NCI-H1048 (cell line): ENCODE measurements around the gene CDC37L1.

Source experiments
- DNase-seq: peaks from one replicate; lab custom pipeline; 2025; lab: John Stamatoyannopoulos, UW

Gene CDC37L1

DNA sequence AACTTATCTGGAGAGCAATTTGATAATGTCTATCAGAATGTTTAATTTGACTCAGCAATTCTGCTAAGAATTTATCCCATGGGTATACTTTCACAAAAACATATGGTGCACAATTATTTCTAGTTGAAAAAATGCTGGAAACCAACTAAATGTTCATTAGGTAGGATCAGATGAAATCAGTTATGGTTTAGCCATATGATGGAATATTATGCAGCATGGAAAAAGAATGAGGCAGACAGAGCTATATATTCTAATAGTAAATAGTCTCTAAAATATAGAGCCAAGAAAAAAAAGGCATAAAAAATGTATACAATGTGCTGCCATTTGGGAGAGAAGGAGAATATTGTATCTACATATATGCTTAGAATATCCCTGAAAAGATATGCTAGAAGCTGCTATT, 9.5 kb upstream of the CDC37L1 start:
- DNase-seq, result no peak

DNA sequence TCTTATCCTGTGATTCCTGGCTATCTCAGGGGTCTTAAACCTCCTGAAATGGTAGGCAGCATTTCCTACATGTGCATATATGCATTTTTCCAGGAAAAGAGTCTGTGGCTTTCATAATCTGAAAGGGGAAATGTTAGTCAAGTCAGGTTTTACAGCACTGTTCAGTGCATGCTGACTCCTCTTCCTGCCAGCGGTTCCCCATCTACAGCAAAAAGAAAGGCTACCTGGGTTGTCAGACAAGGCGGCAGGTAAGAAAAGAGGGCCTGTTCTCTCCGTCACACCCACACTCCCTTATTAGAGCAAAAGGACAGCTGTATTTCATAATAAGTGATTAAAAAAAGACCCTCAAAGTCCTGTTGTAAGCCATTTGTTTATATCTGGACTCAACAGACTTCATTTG, 8.8 kb upstream of the CDC37L1 start:
- no peak for DNase-seq

DNA sequence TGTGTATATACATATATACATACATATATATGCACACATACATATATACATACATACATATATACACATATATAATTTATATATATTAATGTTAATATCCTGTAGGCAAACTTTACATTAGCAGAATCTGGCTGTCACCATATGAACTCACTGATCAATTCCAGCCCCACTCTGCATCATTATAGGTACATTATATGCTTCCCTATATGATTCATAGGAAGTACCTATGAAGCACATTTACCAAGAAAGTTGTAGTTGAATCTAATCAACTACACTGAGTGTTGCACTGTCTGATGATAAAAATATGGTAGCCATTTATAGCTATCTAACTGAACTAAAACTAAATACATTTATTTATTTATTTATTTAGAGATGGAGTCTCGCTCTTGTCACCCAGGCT, 7.6 kb upstream of the CDC37L1 start:
- DNase-seq, result no peak

DNA sequence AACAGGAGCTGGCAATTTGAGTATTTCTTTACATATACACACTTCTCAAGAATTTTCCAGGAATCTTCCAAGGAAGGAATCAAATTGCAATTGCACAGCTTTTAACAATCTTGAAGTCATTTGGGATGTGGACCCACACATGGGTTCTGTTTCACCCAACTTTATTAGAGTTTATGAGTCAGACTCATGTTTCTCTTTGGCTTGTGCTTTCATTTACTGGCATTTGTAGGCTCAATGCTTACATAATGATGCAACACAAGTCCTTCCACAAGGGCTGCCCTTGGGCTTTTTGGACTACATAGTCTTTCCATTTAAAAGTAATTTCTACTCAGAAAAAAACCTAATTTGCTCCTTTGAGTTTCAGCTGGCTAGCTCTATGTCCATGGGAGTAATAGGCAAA, 4.6 kb upstream of the CDC37L1 start:
- no peak for DNase-seq

DNA sequence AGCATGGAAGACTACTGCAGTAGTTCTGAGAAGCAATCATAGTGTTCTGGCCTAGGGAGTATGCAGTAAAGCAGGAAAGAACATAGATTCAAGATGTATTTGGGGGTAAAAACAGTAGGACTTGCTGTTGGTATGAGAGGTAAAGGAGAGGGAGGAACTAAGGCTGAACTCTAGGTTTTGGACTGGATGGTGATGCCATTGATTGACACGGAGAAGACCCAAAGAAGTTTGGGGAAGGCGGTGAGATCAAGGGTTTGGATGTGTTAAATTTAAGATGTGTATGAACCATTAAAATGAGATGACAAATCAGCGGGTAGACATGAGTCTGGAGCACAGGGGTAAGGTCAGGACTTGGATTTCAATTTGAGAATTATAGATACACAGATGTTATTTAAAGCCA, 2.0 kb upstream of the CDC37L1 start:
- no peak for DNase-seq

DNA sequence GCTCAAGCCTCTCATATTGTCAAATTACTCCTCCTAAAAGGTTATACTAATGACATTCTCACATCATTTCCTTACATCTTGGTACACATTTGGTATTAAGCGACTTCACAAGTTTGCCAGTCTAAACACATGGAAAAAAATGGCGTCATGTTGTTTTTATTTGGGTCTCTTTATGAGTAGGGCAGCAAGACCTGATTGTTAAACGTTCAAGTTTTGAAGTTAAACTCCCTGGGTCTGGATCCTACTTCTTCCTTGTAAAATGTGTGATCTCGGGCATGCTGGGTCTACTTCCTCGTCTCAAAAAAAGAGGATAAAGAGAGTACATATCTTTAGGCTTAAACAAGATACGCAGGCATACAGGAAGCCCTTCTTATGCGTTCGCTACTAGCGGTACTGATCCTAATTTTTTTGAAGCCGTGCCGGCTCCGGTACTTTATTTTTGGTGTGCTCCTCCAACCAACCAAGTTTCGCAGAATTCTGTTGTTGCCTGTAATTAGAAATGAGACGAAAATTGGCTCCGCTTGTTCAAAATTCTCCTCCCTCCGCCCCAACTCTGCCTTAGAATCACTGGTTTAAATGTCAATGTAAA, 596 bp upstream of the CDC37L1 start:
- no peak for DNase-seq

DNA sequence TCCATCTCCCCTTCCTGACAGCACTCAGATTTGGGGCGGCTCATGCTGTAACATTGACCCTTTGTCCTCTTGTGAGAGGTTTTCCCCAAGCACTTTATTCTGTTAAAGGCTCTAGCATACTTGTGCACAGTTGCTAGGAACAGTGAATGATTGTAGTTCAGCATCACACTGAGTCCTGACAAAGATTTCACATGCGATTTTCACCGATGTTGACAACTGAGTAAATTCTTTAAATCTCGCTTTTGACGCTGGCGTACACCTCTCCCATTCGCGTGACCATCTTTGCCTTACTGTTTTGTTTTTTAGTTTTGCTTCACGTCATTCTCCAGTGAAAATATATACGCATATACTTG, 780 bp downstream of the CDC37L1 start:
- DNase-seq, result no peak

DNA sequence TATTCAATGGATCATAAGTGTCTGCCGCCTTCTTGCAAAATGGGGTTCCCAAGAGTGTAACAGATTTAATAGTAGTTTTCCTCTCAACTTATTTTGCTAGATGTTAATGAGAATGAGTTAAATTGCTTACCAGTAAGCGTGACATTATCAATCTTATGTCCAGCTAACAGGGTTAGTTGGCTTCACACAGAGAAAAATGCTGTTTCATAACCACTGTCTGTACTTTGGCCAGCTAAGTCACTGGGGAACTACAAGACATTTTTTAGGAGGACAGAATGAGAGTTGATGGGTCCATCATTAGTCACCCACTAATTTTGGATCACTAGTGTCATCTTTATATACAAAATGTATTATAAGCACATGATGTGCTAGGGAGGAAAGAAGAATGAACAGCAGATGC, 1.4 kb downstream of the CDC37L1 start:
- DNase-seq, result no peak

DNA sequence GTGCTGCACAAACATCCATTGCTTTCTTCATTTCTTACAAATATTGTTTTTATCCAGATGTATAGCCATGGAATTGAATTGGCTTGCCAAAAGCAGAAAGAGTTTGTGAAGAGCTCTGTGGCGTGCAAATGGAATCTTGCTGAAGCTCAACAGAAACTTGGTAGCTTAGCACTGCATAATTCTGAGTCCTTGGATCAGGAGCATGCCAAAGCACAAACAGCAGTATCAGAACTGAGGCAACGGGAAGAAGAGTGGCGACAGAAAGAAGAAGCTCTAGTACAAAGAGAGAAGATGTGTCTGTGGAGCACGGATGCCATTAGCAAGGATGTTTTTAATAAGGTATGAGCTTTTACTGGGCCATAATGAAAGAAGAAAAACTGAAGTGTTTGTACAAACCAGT, 5.5 kb downstream of the CDC37L1 start:
- DNase-seq, result no peak

DNA sequence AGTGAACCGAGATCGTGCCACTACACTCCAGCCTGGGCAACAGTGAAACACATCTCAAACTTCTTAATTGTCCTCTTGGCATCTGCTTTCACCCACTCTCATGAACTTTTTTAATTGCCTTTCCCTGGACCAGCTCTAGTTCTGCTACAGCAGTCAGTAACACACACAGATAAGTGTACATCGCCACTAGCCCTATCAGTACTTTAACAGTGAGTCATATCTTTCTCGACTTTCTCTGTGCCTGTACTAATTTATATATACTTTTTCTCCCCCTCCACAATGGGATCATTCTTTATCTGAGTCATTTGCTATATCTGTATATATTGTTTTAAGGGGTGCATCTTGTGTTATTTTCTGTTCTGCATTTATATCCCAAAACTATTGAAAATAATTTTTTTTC, 6.7 kb downstream of the CDC37L1 start:
- no peak for DNase-seq

DNA sequence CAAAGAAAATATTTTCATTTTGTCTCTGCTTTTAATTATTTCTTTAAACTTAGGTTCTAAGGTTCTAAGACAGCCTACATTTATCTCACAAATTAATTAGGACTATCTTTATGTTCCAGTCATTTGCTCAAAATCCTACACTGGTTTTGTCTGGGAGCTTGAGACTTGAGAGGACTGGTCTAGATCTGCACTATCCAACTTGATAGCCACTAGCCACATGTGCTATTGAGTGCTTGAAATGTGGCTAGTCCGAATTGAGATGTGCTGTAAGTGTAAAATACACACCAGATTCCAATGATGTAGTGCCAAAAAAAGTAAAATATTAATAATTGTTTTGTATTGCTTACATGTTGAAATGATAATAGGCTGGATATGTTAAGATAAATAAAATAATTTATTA, 7.2 kb downstream of the CDC37L1 start:
- no peak for DNase-seq

DNA sequence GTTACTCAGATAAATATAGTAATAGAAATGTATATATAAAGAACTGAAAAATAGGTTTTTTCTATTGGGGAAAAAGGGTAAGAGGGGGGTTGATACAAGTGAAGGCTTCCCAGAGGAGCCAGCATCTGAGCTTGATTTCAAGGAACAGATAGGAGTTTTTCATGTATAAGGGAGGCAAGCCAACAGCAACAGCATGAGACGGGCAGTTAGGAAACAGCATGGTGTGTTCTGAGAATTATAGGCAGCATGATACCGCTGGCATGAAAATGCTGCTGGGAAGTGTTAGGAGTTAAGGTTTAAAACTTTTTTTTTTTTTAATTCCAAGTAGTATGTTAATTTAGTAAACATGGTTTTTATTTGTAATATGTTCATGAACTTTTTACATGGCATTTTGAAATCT, 9.7 kb downstream of the CDC37L1 start:
- DNase-seq, result no peak

DNA sequence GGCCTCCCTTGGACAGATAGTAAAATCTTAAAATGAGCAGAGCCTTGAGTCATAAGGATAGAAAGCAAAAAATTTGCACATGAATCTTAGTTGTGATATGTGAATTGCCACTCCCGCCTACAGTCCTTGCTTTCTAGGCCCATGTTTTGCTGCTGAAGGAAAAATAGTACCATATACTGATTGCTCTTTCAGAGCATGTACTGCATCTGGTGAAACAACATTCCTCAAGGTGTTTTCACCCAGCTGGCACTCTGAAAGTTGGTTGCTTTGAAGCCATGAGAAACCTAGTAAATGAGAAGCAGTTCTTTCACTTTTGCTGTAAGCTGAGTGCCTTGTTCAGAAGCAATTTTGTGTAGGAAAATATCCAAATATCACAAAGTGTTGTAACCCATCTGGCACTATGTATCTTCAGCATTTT, 10.3 kb downstream of the CDC37L1 start:
- no peak for DNase-seq

DNA sequence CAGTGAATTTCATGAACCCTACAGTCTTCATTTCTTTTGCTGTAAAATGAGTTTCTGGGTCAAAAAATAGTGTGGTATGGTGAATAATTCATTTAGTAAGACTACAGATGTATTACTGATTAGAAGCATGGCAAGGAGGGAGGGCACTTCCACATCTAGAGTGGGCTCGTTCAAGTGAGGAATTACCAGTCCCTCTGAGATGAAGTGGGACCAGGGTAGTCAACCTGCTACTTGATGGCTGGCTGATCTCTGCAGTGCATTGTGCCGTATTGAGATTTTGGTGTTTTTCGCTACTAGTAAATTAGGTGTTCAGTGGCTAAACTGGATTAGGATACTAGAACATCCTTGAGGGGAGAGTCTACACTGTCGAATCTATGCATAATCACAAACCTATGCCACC, 10.8 kb downstream of the CDC37L1 start:
- DNase-seq, result no peak

DNA sequence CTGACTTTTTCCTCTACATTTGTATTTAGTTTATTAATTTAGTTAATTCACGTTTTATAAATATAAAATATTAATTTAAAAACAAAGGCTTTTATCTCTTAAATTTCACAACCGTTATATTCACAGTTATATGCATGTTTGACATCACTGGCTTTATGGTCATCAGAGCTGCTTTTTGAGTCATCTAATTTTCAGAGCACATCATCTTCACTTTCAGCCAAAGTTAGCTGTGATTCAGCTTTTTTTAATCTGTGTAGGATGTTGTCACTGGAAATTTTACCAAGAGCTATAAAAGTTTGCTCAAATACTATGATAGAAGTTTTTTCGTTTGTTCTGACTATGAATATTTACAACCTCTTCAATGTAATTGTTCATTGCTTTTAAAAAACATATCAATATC, 12.4 kb downstream of the CDC37L1 start:
- no peak for DNase-seq

DNA sequence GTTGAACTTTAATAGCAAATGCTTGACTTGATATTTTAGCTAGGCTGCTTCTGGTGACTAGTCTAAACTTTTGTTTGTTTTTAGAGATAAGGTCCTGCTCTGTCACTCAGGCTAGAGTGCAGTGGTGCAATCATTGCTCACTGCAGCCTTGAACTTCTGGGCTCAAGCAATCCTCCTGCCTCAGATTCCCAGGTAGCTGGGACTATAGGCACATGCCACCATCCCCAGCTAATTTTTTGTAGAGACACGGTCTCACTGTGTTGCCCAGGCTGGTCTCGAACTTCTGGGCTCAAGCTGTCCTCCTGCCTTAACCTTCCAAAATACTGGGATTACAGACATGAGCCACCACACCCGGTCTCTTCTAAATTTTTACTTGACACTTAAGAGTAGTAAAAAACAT, 20.7 kb downstream of the CDC37L1 start:
- no peak for DNase-seq

DNA sequence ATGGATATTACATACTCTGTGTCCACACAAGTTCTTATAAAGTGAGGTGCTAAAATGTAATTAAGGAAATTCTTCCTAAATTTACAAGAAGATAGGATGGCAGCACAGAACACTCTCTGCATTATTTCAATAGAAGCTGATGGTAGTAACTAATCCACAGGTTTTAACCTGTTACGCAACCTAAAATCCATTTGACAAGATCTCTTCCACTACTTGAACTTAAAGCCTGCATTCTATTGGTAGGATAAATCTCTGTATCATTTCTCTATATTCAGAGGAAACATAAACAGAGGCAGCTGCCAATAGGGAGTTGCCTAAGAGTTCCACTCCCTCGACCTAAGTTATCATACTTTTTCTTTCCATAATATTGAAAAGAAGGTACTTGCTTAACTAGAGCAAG, 21.6 kb downstream of the CDC37L1 start:
- DNase-seq, result no peak

DNA sequence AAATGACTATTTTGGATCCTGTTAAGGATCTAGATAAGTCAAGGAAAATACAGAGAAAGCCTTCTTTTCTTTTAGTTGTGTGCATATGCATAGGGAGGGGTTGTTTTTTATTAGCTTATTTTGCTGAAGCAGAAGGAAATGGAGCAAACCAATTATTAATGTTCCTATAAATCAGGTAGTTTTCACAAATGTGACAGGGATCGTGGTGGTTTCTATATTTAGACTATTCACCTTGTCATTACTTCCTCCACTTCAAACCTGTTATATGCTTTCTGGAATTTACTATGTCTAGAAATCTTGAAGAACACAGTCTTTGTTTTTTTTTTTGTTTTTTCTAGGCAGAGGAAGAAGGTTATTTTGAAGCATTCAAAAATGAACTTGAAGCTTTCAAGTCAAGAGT, 22.2 kb downstream of the CDC37L1 start:
- DNase-seq, result no peak

DNA sequence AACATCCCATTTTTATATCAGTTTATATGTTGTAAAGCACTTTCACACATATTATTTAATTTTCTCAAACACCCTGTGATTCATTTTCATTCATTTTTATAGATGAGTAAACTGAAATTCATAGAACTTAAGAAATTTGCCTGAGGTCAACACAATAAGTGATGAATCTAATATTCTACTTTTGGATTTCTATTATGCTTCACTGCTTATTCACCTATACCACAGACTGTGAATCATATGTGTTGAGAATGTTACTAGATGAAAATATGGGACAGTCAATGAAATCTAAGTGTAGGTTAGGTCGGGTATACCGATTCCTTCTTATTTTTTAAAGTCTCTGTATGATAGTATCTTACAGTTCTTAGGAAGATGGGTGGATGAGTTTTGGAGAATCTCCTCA, 24.8 kb downstream of the CDC37L1 start:
- DNase-seq, result no peak

DNA sequence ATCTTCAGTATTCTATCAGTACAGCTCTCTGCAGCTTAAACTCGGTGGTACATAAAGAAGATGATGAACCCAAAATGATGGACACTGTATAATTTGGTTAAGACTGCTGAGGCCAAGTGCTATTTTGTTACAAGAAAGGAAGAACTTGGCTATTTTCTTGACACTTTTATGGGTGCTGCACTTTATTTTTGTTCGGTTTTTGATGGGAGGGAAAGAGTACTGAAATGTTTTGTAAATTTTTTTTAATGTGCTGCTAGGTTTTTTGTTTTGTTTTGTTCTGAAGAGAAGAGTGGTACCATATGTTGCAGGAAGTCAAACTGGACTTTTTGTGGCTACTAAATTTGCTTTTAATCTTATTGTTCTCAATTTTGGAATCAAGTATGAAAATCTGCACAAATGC, 26.7 kb downstream of the CDC37L1 start:
- no peak for DNase-seq

DNA sequence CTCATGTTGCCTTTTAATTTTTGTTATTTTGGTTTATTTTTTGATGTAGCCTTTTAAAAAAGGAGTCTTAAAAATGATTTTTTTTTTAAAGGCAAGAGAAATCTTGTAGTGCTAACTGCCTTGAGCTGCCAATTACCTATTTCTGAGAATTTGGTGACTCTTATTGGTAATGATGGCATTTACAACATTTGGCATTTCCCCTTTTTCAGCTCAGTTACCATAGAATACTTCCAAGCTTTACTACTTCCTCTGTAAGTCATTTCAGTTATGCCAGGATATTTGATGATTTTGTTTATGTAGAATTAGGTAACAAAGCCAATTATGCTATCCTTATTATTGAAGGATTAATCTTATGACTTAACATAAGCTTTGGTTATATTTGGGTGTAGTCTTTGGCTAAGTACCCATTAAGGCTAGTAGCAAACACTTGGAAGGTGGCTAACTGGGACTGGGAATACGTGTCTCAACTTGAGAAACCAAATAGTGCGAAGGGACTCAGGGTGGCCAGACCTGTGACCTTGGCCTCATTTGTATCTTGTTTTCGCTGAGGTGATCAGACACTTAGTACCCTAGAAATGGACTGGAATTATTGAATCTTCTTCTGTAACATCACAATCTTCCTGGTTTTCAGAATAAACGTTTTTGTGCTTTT, 27.7 kb downstream of the CDC37L1 start:
- DNase-seq, result no peak

DNA sequence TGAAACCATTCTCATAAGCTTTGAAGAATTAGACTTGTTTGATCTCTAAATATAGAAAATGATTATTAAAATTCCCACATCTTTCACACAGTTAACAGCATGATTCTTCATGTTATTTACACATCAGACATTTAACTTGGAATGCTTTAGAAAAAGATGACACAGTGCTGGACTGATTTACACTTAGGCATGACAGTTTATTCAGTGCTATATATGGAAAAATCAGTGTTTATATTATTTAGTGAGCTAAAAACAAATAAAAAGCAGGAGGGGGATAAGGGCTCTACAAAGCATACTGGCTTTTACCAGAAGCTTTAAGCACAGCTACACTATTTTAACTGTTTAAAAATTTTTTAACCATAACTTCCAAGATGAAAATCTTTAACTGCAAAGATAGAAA, 30.0 kb downstream of the CDC37L1 start:
- no peak for DNase-seq

DNA sequence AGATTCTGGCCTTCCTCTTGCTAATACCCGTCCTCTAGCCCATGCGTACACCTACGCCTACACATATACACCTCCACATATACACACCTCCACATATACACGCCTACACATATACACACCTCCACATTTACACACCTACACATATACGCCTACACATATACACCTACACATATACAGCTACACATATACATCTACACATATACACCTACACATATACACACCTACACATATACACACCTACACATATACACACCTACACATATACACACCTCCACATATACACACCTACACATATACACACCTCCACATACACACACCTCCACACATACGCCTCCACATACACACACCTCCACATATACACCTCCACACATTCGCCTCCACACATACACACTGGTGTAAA, 34.5 kb downstream of the CDC37L1 start:
- no peak for DNase-seq

DNA sequence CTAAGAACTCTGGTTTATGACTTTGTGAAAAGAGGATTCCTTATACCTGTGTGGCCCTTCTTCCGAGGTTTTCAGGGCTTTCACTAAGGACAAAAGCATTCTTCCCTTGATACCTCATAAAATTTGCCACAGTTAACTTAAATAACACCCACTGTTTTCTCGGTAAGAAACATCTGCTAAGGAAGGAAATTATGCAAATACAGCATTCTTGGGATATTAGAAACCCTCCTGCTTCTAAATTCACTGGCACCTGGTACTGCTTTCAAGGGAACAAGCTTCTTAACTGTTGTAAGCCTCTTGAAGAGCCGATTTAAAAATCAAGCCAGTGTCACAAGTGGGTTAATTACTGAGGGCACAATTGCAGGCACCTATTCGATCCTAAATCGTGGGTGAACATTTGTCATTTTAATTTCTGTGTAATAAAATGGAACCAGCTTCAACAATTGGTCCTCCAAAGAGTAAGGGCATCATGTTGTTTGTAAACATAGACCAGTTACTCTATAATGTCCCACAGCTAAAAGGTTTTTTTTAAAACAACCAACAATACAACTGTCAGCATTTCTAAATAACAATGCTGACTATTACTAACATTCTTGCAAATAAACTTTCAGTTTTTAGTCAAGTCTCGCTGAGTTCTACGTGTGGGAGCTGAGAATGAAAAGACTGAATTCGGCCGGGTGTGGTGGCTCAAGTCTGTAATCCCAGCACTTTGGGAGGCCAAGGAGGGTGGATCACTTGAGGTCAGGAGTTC, 35.1 kb downstream of the CDC37L1 start:
- no peak for DNase-seq
